IPS-NIHi7 (cell line): Measurements from ENCODE around the gene CLCN4.

Experiments
- DNase-seq: peaks from one replicate; pipeline ENCODE4 v3.0.0; 2012; ENCODE audit warnings: mixed read lengths; ENCODE audit errors: extremely low spot score

CLCN4 gene

GRCh38 chrX:10195425-10195824 is 38.6 kb downstream of the CLCN4 start:
- DNase-seq = no peak

DNA sequence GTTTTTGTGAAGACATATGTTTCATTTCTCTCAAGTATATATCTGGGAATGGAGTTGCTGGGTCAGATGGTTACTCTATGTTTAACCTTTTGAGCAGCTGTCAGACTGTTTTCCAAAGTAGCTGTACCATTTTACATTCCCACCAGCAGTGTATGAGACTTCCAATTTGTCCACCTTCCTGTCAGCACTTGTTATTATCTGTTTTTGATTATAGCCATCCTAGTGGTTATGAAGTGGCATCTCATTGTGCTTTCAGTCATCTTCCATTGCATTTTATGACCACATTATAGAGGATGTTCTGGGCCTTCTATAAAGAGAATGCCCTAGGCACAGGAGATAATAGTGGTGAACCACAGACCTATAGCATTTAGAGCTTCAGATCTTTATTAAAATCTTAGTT is 39.2 kb downstream of the CLCN4 start:
- no peak for DNase-seq

GRCh38 chrX:10197279-10198210 is 40.8 kb downstream of the CLCN4 start:
- DNase-seq = no peak

GRCh38 chrX:10198254-10198653 is 41.5 kb downstream of the CLCN4 start:
- no peak for DNase-seq

DNA sequence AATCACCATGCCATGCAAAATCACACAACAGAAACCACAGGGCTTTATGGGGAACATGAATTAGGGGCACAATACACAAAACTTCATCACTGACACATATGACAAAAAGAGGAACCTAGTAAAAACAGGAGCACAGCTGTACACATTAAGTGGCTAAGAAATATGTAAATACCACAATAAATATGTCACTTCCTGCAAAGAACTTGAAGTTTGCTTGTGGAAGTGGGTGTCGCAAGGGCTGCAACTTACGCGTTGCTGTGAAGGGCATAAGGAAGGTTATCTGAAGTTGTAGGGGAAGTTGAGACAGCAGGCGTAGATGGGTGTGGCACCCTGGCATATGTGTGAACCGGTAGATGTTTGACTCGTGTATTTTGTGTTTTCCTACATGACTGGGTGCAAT is 42.4 kb downstream of the CLCN4 start:
- DNase-seq = no peak

- no peak for DNase-seq
Observed at GRCh38 chrX:10203617-10204016, 46.8 kb downstream of the CLCN4 start.

DNA sequence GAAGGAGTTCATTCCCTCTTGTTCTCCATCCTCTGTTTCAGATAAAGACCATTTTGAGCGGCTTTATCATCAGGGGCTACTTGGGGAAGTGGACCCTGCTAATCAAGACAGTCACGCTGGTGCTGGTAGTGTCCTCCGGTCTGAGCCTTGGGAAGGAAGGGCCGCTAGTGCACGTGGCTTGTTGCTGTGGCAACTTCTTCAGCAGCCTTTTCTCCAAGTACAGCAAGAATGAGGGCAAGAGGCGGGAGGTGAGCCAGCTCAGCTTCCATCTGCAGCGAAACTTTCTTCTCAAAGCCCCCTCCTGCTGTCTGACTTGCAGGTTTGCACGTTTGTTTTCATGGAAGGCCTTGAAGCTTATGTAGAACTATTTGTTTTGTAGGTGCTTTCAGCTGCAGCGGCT is 49.5 kb downstream of the CLCN4 start:
- DNase-seq = no peak

- DNase-seq = no peak
Observed at GRCh38 chrX:10208281-10208856, 51.6 kb downstream of the CLCN4 start.

DNA sequence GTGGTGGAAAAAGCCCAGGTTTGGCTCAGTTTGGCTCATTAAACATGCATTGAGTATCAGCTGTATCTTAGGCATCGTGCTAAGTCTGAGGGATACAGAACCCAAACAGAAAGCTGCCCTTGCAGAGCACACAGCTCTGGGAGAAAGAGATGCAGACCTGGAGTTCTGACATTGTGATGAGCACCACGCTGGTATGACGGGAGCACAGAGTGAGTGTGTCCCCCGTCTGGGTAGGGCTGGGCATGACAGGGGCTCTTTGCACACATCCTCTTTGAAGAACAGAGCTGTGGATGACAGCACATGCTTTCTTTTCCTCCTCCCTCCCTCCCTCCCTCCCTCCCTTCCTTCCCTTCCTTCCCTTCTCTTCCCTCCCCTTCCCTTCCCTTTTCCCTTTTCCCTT is 52.2 kb downstream of the CLCN4 start:
- DNase-seq = no peak

DNA sequence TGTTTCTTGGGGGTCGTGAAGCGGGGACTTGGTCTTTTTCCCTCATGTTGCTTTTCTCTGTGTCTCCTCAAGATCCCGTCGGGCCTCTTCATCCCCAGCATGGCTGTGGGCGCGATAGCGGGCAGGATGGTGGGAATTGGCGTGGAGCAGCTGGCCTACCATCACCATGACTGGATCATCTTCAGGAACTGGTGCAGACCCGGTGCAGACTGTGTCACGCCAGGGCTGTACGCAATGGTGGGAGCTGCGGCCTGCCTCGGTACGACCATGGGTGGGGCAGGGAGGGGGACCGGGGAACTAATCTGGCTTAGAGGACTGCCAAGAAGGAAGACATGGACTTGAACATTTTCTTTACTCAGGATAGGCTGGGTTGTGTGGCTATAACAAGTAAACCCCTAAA is 55.6 kb downstream of the CLCN4 start:
- no peak for DNase-seq

DNA sequence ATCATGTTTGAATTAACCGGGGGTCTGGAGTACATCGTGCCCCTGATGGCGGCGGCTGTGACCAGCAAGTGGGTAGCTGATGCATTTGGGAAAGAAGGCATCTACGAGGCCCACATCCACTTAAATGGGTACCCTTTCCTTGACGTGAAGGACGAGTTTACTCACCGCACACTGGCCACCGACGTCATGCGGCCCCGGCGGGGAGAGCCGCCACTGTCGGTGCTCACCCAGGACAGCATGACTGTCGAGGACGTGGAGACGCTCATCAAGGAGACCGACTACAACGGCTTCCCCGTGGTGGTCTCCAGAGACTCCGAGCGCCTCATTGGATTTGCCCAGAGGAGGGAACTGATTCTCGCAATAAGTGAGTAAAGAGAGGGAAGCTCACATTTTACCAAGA is 56.9 kb downstream of the CLCN4 start:
- DNase-seq = no peak

GRCh38 chrX:10216208-10216607 is 59.4 kb downstream of the CLCN4 start:
- no peak for DNase-seq

DNA sequence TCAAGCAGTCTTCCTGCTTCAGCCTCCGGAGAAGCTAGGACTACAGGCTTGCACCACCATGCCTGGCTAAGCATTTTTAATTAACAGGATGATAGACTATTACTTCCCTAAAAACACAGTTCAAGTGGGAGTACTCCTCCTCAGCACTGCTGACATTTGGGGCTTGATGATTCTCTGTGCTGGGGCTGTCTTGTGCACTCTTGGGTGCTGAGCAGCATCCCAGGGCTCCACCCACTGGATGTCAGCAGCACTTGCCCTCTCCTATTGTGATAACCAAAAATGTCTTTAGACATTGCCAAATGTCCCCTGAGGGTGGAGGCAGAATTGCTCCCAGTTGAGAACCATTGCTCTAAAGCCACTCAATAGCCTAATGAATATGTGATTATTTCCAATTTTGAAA is 60.4 kb downstream of the CLCN4 start:
- DNase-seq = no peak

DNA sequence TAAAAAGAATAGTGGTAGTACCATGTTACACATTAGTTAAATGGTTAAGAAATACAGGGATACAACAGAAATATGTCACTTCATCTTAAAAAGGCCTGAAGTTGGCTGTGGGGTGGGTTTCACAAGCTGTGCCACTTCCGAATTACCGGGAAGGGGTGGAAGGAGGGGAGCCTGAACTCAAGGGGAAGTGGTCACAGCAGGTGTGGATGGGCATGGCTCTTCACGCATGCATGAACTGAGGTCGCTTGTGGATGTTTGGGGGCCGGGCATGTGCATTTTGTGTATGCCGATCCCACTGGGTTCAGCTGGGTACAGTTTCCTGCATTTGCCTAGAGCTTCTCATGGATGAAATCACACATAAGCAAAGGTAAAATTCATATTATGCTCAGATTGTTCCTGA is 64.9 kb downstream of the CLCN4 start:
- DNase-seq = no peak

DNA sequence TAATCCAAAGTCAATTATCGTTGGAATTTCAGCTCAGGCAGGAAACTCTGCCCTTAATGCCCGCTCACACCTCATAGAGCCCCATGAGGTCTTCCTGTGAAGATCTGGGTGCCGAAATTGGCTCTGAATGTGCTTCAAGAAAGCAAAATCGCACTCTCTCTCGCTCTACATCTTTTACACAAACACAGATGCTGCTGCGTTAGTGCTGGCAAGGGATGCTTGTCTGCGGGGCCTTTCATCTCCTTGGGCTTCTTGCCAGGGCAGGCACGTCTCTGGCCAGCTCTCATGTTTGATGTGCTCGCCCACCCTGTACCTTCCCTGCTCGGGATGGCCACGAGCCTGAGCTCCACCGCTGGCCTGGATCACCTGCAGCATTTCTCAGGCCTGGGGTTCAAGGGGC is 66.5 kb downstream of the CLCN4 start:
- DNase-seq = no peak

GRCh38 chrX:10223781-10224180 is 67.0 kb downstream of the CLCN4 start:
- no peak for DNase-seq

DNA sequence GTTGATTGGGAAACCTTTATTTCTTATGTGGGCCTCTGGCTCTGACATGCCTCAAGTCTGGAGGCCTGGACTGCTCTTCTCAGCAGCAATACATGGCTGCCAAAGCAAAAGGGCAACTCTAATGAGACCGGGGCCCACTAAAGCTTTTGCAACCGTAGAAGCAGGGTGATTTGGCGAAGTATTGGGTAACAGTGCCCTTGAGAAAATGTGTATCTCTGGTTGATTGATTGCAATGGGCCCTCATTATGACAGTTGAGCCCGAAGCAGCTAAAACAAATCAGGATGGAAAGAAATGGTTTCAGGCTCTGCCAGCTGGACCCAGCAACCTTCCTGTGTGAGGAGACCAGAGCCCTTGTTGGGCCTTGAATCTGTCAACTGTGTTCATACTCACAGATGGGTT is 73.4 kb downstream of the CLCN4 start:
- no peak for DNase-seq

GRCh38 chrX:10231461-10231860 is 74.7 kb downstream of the CLCN4 start:
- no peak for DNase-seq

GRCh38 chrX:10233173-10233572 is 76.4 kb downstream of the CLCN4 start:
- no peak for DNase-seq

DNA sequence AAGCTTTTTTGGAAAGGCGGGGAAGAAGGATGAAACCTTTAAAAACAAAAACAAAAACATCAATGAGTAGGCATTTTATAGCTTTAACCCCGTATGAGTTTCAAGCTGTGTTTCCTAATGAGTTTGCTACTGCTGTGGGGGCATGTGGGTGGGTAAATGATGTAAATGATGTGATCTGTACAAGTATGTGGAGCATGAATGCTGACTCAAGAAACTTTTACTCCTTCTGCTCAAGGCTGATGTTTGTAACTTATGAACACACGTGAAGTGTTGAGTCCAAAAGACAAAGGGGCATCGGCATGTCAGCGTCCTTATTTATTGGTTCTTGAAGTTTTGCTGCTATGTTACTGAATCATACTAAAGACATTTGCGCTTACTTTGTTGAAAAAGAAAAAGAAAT is 76.9 kb downstream of the CLCN4 start:
- DNase-seq = no peak

- no peak for DNase-seq
Observed at GRCh38 chrX:10235851-10236250, 79.1 kb downstream of the CLCN4 start.

DNA sequence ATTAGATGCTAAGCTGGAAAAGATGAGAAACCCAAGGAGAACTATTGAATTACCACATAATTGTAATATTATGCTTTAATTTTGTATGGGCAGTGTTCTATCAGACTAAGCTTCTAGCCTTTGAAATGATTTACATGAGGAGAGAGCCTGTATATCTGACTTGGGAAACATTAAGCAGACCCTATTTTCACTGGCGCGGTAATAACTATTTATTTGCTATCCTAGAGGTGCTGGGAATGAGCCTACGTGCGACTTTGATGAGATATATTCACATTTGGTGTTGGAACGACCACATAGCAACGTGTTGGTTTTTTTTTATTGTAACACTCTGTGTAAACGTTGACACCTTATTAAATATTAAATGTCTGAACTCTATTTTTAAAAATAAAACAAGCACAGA is 80.5 kb downstream of the CLCN4 start:
- DNase-seq = no peak

GRCh38 chrX:10239611-10240064 is 82.9 kb downstream of the CLCN4 start:
- DNase-seq = no peak
